GM19455 (cell line): ENCODE data around the gene GFER.
"Not testable (repeated sequence)": the region's sequence is repeated elsewhere in the genome, so short reads cannot be mapped to it uniquely, and the experiment has no call there.

ENCODE experiments used
- ATAC-seq: cut with Tn5 transposase; IDR thresholded peaks from one replicate; pipeline ENCODE4 v1.9.1; 2021; ENCODE audit not compliant: unreplicated experiment

Gene GFER

GRCh38 chr16:1983544-1984346 lies at the start of gene GFER:
GFER (plus strand) TSS chr16:1984193; CDS start chr16:1984219, 26 bp downstream.
- peak; percentile 67 for ATAC-seq

GRCh38 chr16:1936945-1937479 lies 47.0 kb upstream of the GFER start:
- ATAC-seq = no peak

- ATAC-seq = no peak
Observed at GRCh38 chr16:1938316-1938715, 45.7 kb upstream of the GFER start.

- no peak for ATAC-seq
Observed at GRCh38 chr16:1938910-1939309, 45.1 kb upstream of the GFER start.

- not testable (repeated sequence) for ATAC-seq
Observed at GRCh38 chr16:1939833-1940232, 44.2 kb upstream of the GFER start.

GRCh38 chr16:1940273-1941161 lies 43.5 kb upstream of the GFER start:
- no peak for ATAC-seq

GRCh38 chr16:1941162-1942046 lies 42.6 kb upstream of the GFER start:
- no peak for ATAC-seq

GRCh38 chr16:1942047-1942809 lies 41.8 kb upstream of the GFER start:
- ATAC-seq = no peak

- ATAC-seq = peak; percentile 88
Observed at GRCh38 chr16:1942810-1943726, 40.9 kb upstream of the GFER start, which contains the start of gene MSRB1. MSRB1 (minus strand) TSS chr16:1943199; CDS start chr16:1943156, 43 bp downstream.

- no peak for ATAC-seq
Observed at GRCh38 chr16:1944612-1945199, 39.3 kb upstream of the GFER start.

- no peak for ATAC-seq
Observed at GRCh38 chr16:1945559-1946391, 38.2 kb upstream of the GFER start.

GRCh38 chr16:1946495-1947368 lies 37.3 kb upstream of the GFER start:
- no peak for ATAC-seq

- ATAC-seq = no peak
Observed at GRCh38 chr16:1947369-1947670, 36.7 kb upstream of the GFER start.

- no peak for ATAC-seq
Observed at GRCh38 chr16:1949507-1949906, 34.5 kb upstream of the GFER start.

- no peak for ATAC-seq
Observed at GRCh38 chr16:1950047-1950446, 33.9 kb upstream of the GFER start.

GRCh38 chr16:1950559-1950958 lies 33.4 kb upstream of the GFER start:
- no peak for ATAC-seq

- no peak for ATAC-seq
Observed at GRCh38 chr16:1953734-1954133, 30.3 kb upstream of the GFER start.
